ENCODE data around the gene PLEKHA7. TPM values are rescaled to one million over a fixed set of nuclear protein-coding genes. Genes with fewer than 3 reads are reported as not detected.
A peak's percentile ranks its signal among the peaks of the same experiment; 100 is the strongest.

Gene PLEKHA7
- polyA plus RNA-seq, 10 donors = 2.9 to 7.8 (median 5.6) TPM

DNA sequence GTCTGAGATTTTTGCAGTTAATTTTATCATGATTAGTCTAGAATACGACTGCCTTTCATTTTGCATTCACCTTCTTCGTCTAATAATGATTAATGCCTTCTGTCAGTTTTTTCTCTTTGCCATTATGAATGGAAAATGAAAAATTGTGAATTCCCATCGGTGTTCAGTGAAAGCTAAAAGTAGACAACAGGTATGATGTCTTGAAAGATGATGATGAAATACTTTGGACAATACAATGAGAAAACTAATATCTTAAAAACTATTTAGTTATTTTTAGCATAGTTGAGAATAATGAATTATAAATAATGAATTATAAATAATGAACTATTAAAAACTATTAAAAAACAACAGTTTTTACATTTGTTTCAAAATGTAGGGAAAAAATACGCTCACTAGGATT, 270.7 kb downstream of the PLEKHA7 start:
- no peak for DNase-seq

DNA sequence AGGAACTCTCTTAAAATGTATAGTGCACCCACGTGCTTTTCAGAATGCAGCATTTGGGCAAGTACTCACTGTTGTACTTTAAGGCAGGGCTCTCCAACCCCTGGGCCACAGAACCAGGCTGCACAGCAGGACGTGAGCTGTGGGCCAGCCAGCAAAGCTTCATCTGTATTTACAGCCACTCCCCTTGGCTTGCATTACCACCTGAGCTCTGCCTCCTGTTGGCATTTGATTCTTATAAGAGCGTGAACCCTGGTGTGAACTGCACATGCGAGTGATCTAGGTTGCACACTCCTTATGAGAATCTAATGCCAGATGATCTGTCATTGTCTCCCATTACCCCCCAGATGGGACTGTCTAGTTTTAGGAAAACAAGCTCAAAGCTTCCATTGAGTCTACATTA, 272.7 kb downstream of the PLEKHA7 start:
- DNase-seq = no peak

DNA sequence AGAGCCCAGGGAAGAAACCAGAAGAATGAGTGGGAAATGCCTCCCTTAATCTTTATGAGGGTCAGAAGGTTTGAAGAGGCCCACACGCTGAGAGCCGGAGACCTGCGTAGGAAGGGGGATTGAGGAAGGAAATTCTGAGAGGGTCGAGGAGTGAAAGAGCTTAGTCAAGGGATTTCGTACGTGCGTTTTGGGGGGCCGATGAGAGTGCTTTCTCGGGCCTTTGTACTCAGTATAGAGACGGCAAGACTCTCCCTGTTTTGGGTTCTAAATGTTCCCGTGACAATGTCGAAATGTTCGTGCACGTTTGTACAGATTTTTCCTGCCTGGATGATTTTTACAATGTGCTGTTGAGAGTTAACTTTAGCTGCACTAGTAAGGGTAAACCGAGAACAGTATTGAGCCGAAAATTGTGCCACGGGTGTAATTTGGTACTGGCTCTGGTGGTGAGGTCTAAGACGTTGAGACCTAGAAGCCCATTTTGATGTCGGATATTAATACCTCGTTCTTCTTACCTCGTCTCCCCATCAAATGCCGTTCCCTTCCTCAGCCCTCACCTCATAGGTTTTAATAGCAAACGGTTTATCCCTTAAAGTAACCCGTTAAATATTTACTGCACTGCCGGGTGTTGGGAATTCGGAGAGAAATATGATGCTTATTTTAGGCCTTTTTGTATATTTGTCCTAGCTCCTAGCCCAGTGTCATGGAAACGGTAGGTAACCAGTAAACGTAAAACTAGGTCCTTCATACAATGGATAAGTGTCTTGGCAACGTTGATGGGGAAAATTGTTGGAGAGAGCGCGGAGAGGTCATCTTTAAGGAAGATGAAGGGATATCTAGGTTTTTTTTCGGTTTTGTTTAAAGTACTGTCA, 275.0 kb downstream of the PLEKHA7 start:
- peak; percentile 8 to 62 (median 20) for DNase-seq

DNA sequence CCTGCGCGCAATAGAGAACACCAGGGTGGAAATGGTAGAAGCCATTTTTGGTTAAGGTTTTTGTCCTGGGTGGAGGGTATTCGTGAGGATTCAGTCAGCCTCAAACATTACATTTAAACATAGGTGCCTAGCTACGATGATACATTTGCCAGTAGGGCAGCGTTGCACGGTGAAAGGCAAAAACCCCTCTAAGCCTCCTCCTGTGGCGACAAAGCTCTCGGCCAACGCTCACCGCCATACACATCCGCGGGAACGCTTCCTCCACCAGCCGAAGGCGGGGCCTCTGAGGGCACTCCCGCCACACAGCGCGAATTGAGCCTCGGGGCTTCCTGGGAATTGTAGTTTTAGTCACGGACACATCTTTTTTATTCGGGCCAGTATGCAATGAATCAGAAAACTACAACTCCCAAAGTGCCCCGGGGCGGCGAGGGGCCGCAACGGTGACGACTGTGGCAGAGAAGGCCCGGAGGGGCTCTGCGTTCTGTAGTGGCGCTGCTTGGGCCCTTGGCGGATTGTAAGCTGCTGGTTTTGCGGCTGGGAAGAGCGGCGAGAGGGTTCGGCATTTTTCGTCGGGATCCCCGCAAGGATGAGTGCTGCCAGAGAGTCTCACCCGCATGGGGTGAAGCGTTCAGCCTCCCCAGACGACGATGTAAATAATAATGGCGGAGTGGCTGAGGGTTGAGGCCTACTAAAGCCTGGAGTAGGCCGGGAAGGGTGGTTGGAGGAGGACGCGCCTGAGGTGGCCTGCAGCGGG, 275.8 kb downstream of the PLEKHA7 start, which contains the start of gene C11orf58:
Gene C11orf58, plus strand, starts transcription at position 455 of the 754 bp plus-strand sequence. Its CDS starts 132 bp downstream, at position 587.
- peak; percentile 98 to 100 (median 98) for DNase-seq

DNA sequence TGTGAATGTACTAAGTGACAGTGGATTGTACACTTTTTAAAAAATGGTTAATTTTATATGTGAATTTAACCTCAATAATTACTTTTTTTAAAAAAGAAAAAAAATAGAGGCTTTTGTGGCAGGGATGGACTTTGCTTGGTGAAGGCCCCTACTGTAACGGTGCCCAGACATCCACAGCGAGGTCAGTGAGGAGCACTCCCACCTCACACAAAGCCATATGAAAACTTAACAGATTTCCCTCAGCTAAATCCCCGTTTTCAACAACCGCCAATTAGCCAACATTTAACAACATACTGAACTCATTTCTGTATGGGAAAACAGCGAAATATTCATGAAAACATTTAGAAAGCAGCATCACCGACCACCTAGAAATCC, 276.4 kb downstream of the PLEKHA7 start:
- DNase-seq = no peak

Other genes with a start within 250 kb of the PLEKHA7 start
- gene RPS13, start 63.3 kb upstream of the PLEKHA7 start, polyA plus RNA-seq (ENCODE audit: insufficient read length in 10 of 10) = 1,000 to 10,000 TPM; 2,005 to 2,368 (median 2,104) TPM
- 10 to 100 TPM; 12.9 to 24.8 (median 20.2) TPM for gene PIK3C2A, start 193.6 kb upstream of the PLEKHA7 start, polyA plus RNA-seq (ENCODE audit: insufficient read length in 10 of 10)

Measured in muscle of back (tissue), 11 donors.